ENCODE results near the gene SATB2.

The SATB2 gene

DNA sequence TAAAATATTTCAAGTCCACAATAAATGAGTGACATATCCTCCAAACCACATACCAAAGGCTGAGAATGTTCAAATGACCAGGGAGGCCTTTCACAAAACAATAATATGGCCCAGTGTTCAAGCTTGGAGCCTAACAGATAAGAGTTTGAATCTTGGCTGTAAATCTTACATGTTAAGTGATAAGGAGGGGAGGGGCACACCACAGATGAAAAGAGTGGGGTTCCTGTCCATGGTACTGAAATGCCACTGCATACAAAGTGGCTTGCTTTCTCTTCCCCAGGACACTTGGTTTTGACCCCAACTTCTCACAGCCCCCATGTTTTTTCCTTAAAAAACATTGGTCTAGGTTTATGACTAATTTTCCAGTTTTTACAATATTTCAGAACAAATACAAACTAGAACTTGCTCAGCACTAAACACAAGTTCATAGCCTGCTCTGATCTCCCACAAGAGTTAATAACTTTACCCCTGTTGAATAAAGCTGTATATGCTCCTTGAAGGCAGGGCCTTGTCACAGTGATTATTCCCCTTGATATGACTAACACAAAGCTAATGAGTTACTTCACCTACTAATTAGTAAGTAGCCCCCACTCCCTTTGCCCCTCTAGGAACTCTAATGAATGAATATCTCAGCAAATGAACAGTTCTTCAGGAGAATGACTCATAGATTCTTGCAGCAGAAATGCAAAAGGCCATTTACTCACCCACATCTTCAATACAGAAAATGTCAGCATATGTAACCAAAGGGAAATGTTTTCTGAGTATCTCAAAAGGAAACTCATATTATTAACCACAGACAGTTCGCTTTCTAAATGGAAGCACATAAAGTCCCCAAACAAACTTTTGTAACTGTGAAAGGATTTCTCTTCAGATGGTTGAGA, 142.2 kb downstream of the SATB2 start:
- DNase-seq, result no peak

DNA sequence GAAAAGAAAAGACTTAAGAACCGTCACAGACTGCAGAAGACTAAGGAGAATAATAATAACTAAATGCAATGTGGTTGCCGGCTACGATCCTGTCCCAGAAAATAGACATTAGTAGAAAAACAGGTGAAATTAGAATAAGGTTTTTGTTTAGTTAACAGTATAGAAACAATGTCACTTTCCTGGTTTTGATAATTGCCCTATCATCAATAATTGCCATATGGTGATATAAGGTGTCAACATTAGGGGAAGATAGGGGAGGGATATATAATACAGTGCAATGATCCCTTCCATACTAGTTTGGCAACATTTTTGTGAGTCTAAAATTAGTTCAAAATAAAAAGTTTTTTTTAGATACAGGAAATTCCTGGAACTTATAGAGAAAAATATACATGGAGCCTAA, 144.8 kb downstream of the SATB2 start:
- no peak for DNase-seq

DNA sequence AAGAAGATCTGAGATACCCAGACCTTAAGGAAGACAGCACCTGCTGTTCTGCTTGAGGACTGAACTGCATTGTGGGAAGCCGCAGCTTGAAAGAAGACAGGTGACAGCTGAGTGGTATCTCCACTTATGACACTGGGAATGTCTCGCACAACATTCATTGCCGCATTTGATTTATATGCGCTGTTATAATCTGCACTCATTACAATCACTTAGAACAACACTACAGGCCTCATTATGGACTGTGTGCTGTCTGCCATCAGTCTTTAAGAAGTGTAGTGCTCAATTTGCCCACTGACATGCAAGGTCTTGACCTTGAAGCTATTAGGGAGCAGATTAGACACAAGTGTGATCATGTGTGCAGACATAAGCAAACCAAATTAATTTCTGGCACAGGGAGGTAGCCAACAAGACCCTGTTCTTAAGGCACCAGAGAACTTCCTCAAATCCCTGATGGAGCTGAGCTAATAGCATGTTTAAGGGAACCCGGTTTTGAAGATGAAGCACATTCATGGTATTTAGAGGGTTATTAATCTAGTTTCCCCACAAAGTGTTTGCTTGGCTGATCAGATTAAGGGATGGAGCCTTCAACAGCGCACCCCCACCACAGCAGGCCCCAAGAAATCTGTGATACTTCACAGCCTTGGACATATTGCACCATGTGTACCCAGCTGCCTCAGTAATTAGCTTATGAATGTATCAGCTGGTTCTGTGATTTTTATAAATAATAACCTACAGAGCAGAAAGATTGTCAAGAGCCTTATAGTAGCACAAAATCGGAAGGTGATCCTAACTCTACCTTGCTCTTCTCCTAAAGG, 146.8 kb downstream of the SATB2 start:
- DNase-seq, result peak; percentile 36 to 84

DNA sequence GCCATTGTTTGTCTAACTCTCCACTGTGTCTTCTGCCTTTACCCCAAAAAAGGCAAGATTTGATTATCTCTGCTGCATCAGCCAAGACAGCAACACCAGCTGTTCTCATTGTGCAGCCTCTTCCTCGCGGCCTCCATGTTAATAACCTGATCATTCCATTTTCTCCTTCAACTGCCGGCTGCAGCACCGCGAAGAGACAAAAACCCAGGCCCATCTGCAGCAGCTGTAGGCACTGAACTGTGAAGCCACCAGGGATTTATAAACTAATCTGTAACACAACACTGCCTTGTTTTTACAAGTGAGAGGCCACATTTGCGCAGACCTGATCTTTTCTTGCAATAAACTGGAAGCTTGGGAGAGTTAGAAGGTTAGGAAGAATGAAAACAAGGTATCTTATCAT, 147.8 kb downstream of the SATB2 start:
- peak; percentile 72 to 91 for DNase-seq

DNA sequence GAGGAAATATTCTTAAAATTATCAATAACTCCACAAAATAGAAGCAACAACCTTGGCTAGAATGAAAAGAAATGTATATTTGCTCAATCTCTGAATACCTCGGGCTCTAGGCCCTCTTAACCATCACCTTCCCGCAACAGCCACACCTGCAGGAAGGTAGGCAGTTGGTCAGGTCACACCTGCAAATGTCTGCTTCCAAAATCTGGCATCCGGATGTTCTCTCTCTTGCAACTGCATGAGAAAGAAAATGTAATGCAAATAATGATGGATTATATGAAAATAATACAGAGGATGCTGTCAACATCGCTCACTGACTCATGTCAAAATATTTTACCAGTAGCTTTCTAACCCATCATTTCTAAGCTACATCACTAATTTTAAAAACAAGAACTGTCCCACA, 148.3 kb downstream of the SATB2 start:
- peak; percentile 15 to 69 for DNase-seq

DNA sequence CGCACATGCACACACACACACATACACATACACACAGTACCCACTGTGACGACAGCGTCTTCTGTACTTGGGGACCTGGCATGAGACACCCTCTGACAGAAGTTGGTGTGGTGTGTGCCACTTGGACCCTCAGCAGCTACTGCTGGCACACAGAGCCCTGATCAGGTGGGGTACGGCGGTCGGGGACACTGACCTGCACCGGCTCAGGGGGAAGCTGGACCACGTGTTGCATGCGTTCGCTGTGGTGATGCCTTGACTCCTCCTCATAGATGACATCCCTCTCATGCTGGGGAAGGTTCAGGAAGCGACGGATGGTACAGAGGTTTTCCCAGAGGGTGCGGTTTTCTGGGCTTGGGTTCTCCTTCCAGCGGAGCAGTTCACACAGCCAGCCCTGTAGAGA, 149.2 kb downstream of the SATB2 start:
- DNase-seq, result no peak

DNA sequence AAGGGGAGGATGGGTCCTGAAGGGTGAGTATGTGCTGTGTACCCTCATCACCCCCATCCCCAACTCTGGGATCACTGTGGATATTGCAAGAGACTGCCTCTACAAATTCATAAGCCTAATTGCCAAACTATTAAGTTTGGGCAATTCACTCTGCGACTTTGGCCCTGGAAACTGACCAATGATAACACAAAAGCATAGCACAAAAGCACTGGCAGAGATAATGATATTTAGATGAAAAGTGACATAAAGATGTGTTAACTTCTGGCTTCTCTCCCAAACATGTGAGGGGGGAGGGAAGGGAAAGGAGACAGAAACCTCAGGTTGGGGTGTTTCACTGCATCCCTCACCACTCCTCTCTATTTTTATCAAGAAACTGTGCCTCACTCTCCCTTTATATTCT, 150.3 kb downstream of the SATB2 start:
- DNase-seq, result no peak

DNA sequence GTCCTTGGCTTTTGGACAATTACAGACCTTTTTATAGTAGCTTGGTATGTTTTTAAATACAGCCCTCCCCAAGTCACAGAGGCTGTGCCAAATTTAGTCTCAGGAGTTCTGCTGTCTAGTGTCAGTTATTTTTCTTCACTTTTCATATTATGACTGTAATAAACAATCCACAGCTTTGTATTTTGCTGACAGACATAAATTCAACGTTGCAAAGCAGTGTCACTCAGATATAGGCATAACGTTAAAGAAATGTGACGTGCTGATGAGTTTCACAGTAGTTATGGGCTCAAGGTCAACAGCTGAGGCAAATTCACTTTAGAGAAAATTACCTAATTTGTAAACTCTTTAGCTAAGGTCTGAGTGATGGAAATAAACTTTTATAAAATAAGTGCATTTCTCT, 151.6 kb downstream of the SATB2 start:
- no peak for DNase-seq

DNA sequence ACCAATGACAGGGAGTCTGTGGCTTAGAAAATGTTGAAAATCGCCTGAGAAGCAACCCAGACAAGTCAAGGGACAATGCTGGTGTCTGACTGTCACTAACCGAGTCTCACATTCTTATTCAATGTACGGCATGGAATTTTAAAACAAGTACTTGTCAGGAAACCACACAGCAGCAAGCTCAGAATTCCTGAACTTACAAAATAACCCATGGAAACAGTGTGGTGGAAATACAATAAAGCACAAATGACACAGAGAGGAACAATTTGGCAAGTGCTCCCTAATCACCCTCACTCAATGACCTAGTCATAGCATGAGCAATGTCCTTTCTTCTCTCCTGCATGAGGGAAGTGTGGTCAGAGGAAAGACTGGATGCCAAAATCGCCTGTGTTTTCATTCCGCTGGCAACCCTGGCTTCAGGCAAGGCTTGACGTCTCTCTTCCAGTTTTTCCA, 154.0 kb downstream of the SATB2 start:
- no peak for DNase-seq

DNA sequence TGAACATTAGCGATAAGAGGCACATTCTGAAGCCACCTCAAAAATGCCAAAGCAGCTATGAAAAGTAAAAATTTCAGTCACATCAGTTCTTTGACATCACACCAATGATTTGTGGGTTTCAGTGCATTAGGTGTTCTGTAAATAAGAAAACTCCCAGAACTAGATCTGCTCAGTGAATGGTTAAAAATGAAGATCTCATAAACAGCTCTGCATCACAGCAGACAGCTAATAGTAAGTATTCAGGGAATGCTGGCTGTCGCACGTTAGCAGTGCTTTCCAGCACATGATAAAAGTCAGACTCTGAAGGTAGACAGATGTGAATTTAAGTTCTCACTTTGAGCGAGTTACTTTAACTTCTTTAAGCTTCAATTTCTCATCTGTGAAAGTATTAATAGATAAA, 154.9 kb downstream of the SATB2 start:
- DNase-seq, result no peak

DNA sequence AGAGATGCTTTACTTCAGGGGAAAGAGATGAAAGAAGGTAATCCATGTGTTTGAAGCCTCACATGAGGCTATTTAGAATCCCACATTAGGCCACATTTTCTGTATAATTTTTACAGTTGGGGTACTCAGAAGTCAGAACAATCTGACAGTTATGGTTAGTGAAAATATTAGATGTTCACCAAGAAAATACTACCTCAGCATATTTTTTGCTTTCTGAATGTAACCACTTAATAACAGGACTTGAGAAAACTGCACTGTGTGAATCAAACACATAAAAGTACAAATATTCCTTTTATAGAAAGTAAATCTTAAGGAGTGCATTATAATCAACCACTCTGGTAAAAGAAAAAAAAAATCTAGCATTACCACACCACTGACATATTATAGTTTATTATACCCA, 169.3 kb downstream of the SATB2 start:
- DNase-seq, result no peak

DNA sequence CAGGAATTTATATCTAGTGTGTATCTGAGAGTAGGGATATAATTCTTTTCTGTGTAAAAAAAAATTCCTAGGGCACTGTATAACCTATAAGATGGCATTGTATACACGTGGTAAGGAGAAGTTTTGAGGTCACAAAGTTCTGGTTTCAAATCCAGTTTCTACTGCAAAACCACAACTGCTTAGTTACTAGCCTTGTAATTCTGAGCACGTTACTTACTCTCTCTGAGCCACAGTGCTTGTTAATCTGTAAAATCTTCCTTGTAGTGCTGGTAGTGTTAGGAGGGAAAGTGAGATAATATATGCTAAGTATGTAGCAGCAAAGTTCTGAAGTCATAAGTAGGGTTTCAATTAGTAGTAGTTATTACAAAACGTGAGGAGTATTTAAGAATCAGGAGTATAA, 175.4 kb downstream of the SATB2 start:
- no peak for DNase-seq

DNA sequence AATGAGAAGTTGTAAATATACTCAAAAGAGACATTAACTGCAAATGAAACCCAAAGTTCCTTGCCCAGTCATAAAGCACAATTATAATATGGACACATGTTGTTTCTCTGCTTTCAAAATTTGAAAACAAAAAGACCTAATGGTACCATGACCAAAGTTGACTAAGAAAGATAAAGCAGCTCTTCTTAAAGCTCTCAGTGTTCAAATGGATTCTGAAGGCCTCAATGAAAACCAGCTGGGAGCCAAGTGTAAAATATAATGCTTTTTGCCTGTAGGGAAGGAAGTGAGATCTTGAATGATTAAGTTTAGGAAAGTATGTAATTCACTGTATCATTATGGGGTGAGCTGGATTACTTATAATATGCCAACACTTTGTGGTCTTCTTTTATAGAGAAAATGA, 178.6 kb downstream of the SATB2 start:
- DNase-seq, result no peak

DNA sequence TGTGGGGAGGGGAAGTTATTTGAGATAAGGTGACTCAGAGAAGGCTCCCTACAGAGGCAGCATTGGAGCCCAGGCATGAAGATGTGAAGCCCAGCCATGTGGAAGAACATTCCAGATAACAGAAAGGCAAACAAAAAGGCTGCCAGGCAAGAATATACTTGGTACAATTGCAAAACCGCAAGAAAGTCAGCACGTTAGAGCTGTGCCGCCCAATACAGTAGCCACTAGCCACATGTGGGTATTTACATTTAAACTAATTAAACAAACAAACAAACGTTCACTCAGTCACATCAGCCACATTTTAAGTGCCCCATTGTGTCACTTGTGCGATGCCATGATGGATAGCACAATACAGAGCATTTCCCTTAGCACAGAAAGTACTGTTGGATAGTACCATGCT, 179.6 kb downstream of the SATB2 start:
- DNase-seq, result no peak

DNA sequence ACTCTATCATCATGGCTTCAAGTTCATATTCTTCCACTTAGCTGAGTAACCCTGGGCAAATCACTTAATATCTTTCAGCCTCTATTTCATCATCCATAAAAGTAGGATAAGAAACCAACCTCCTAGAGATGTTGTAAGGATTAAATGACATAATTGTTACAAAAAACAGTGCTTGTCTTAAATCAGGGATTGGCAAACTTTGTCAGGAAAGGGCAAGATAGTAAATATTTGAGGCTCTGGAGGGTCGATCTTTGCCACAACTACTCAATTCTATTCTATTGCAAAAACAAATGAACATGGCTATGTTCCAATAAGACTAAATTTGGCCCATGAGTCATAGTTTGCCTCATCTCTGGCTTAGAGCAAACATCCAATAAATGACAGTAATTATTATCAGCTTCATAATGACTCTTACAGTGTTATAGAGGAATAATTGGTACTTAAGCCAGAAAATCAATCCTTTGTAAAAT, 184.7 kb downstream of the SATB2 start:
- peak; percentile 8 to 44 for DNase-seq

DNA sequence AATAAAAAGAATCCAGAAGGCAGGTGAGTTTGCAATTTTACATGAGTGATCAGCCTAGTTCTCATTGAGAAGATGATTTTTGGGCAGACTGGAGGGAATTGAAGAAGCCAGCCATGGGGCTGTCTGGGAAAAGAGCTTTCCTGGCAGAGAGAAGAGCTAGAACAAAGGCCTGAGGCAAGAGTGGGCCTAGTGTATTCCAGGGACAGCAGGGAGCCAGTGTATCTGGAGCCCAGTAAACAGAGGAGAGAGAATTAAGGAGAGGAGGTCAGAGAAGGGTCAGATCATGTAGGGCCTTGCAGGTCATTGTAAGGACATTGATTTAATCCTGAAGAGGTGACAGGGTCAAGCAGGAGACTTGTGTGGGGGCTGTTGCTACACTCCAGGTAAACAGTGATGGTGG, 195.8 kb downstream of the SATB2 start:
- no peak for DNase-seq

DNA sequence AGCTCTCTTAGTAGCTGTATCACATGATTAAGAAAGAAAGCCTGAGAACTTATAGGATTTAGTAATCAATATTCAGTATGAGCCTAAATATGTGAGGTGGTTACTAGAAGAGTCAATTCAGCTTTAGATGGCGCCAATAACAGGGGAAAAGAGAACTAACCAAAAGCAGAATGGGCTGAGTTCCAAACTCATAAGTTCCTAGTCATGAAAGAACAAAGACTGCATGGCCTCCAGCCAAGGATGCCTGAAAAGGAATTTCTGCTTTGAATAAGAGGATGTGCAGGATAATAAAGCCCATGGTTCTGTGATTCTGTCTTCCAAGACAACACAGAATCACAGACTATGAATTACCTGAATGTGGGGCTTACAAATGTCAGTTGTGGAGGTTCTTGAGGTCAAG, 196.5 kb downstream of the SATB2 start:
- DNase-seq, result peak in 1 of 2 experiments; percentile 30

DNA sequence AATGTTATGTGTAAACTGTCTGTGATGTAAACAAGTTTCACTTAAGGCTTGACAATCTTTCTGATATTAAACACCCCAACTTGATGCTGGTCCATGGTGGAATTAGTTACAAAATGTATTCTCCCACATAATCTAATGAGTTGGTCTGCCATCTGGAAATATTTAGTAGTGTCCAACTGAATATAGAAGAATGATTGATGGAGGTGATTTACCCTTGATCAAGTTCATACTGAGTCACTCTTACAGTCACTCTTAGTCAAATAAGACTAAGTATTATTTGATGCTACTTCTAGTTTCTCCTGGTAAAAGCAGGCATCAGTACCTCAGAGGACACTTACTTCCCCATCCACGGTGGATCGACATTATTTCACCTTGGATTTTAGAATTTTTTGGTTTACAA, 198.1 kb downstream of the SATB2 start:
- DNase-seq, result no peak

DNA sequence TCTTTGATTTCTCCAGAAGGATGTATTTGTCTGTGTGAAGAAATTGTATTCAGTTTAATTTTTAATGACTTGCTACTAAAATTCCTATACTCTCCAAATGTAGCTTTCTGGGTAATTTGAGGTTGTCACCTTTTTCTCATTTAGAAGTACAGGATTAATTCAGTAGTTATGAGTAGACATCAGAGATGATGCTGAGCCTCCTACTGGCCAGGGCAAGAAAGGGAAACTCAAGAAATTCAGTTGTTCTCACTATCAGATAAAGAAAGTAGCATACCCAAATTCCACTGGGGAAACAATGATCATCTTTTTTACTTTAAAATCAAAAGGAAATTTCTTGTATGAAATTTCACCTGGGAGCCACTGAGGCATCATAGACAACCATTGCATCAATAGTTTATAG, 199.4 kb downstream of the SATB2 start:
- DNase-seq, result peak in 1 of 2 experiments; percentile 4

DNA sequence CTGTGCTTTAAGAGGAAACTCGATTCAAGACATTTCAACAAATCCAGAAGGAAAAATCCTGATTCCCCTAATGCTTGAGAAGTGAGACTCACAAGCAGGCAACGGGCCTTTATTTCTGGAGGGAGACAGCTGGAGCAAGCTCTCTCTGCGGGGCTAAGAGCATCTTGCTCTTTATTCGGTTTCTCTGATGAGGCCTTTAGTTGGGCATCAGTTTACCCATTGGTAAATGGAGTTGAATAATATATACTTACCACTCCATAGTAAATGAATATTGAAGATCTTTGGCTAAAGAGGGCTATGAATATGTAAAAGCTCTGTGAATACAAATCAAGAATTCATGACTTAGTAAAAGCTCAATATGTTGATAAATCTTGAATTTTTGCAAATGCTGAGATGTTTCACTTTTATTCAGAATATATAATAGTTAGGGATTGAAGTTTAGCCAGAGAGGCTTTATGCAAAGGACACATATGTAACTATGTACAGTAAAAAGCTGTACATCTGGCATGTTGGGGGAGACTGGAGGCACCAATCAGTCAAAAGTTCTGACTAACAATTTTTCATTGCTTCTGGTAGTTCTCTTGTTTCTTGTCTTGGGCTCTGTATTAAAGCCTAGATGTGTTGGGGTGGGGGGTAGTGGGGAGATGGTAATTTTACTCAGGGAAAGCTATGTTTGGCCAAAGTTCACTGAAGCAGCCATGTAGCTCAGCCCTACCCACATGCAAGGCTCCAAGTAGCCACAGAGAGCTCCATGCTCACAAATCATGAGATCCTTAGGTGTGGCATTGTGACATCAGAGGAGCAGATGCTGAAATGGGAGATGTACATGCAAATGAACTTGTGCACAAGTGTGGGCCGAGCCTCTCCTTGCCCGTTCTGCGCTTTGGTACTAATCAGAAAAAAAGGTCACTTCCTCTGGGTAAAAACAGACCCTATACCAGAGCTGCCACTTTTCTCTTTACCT, 200.2 kb downstream of the SATB2 start:
- DNase-seq, result no peak

DNA sequence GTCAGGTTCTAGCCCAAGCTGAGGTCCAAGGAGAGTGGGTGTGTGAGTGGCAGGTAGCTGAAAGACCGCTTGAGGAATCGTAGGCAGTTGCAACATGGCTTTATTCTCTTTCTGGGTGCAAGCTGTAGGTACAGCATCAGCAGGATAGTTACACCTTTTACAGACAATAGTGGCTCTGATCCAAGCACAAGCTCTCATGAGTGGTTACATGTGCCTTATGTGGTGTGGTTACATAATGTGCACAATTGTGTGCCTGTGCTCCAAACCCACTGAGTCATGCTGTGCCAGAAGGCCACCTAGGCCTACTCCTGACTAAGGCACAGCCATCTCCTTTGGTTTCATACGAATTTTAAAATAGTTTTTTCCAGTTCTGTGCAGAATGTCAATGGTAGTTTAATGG, 227.6 kb downstream of the SATB2 start:
- no peak for DNase-seq

DNA sequence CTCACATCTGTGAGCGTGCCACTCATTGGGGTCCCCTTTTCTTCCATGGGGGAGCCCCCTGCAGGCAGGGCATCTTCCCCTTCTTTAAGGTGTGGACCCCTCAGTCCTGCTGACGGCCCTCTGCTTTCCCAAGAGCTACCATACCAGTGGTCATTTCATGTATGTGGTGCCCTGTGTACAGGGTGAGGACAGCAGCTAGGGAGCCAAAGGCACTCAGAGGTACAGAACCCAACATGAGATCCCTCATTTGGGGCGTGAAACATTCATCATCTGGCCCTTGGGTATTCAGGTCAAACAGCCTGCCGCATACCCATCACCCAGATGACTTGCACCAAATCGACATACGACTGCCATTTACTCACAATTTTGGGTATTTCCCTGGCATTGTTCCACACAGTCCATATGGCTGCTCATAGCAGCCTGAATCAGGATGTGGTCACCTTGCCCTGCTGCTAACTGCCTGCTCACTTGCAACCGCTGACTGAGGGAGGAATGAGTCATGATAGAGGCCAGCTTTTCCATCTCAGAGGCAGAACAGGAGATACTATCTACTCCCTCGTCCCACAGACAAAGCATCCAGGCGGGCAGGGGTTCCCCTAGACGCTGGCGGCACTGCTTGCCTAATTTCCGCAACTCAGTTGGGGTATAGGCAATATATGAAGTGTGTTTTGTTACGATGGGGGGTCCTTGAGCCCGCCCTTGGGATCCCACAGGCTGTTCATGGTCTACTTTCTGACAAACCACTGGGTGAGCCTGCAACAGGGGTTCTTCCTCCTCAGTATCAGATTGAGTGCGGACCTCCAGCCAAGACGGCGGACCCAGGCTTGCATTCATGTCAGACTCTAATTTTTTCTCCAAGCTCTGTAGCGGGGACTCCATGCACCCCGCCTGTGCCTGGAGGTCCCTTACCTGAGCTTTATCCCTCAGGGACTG, 228.6 kb downstream of the SATB2 start:
- no peak for DNase-seq

Data from NCI-H2081 (cell line).